Thoracic aorta (tissue), 2 donors: Measurements from ENCODE around the gene TAS2R60. TPM values are rescaled to one million over a fixed set of nuclear protein-coding genes. Genes with fewer than 3 reads are reported as not detected.
"Not testable (repeated sequence)": the region's sequence is repeated elsewhere in the genome, so short reads cannot be mapped to it uniquely, and the experiment has no call there.

ENCODE experiments used
- ATAC-seq: fragments of 150-250 bp; one replicate; pipeline ENCODE4 v1.8.0; 2017; ENCODE audit warnings: low read depth; ENCODE audit not compliant: insufficient number of reproducible peaks, low FRiP score
- DNase-seq: peaks from one replicate; pipeline ENCODE4 v3.0.0-alpha.2; 2020; ENCODE audit warnings: low spot score
- H3K27ac ChIP-seq, 2 donors: fragments of 200-600 bp; sonication (generic); 1 replicate in 1 of 2; 2 replicates in 1 of 2; pipeline ENCODE4 v1.5.1; 2016; ENCODE audit warnings: mild to moderate bottlenecking in 2 of 2, moderate library complexity in 2 of 2
- H3K27me3 ChIP-seq: fragments of 200-600 bp; sonication (generic); replicated peaks from 2 replicates; pipeline ENCODE4 v1.6.0; 2016; ENCODE audit warnings: mild to moderate bottlenecking; ENCODE audit not compliant: insufficient read depth
- H3K36me3 ChIP-seq: fragments of 200-600 bp; sonication (generic); one replicate; pipeline ENCODE4 v1.5.1; 2016
- H3K4me1 ChIP-seq, 2 donors: fragments of 200-600 bp; sonication (generic); 1 replicate in 1 of 2; 2 replicates in 1 of 2; pipeline versions ENCODE4 v1.5.1 to v1.6.0; 2016; ENCODE audit warnings: low read depth in 2 of 2, mild to moderate bottlenecking in 1 of 2; ENCODE audit not compliant: control insufficient read depth in 1 of 2
- H3K4me3 ChIP-seq: fragments of 200-600 bp; sonication (generic); 2 replicates; pipeline ENCODE4 v1.5.1; 2016; ENCODE audit warnings: mild to moderate bottlenecking
- H3K9me3 ChIP-seq: fragments of 200-600 bp; sonication (generic); 2 replicates; pipeline ENCODE4 v1.5.1; 2016
- CTCF ChIP-seq: fragments of 200-600 bp; sonication (generic); IDR thresholded peaks from one replicate; pipeline ENCODE4 v1.5.1; 2019; ENCODE audit warnings: antibody characterized with exemption
- total RNA-seq, 2 donors: library from RNA; depleted of rRNA; stranded (reverse); fragments of >200 nt; gene quantifications; one replicate each; pipeline versions ENCODE4 v1.1.0 to v1.2.3, GENCODE V29; 2016

TAS2R60 gene
- total RNA-seq, 2 donors from 2014 or later, result 8.5 TPM; not detected in 1

- Histone ChIP-seq H3K27me3 (no peaks in the 10 kb centered on the region), H3K9me3 (no peaks in the 10 kb centered on the region), H3K27ac (no peak overlapping the region), H3K36me3 (no peaks in the 10 kb centered on the region), H3K4me1 (no peaks in the 10 kb centered on the region), H3K4me3 (no peak overlapping the region)
- TF ChIP-seq CTCF, result no peak
- no peak for DNase-seq
- ATAC-seq, result no peak
Measured at GRCh38 chr7:143484119-143484518, 40.9 kb downstream of the TAS2R60 start.

GRCh38 chr7:143485094-143485493 lies 41.8 kb downstream of the TAS2R60 start:
- Histone ChIP-seq H3K9me3 (no peaks in the 10 kb centered on the region), H3K4me1 (no peaks in the 10 kb centered on the region), H3K27ac (no peak overlapping the region), H3K27me3 (no peaks in the 10 kb centered on the region), H3K4me3 (no peak overlapping the region), H3K36me3 (no peaks in the 10 kb centered on the region)
- no peak for TF ChIP-seq CTCF
- no peak for DNase-seq
- ATAC-seq, result no peak

GRCh38 chr7:143485500-143485899 lies 42.2 kb downstream of the TAS2R60 start:
- Histone ChIP-seq H3K9me3 (no peaks in the 10 kb centered on the region), H3K27me3 (no peaks in the 10 kb centered on the region), H3K4me3 (no peak overlapping the region), H3K36me3 (no peaks in the 10 kb centered on the region), H3K4me1 (no peaks in the 10 kb centered on the region), H3K27ac (no peak overlapping the region)
- DNase-seq (no peak), ATAC-seq (no peak)
- TF ChIP-seq CTCF, result no peak

- H3K9me3 ChIP-seq, result not testable (repeated sequence)
Measured at GRCh38 chr7:143486266-143486665, 43.0 kb downstream of the TAS2R60 start.

GRCh38 chr7:143487061-143487460 lies 43.8 kb downstream of the TAS2R60 start:
- Histone ChIP-seq H3K36me3 (no peaks in the 10 kb centered on the region), H3K27me3 (no peaks in the 10 kb centered on the region), H3K4me3 (no peak overlapping the region), H3K27ac (no peak overlapping the region), H3K4me1 (no peaks in the 10 kb centered on the region), H3K9me3 (no peaks in the 10 kb centered on the region)
- ATAC-seq, result no peak
- no peak for DNase-seq
- TF ChIP-seq CTCF, result no peak

More at GRCh38 chr7:143486266-143486665, 43.0 kb downstream of the TAS2R60 start:
- H3K4me1 ChIP-seq, H3K36me3 ChIP-seq, H3K27ac ChIP-seq, DNase-seq, H3K4me3 ChIP-seq, ATAC-seq, H3K27me3 ChIP-seq: not testable (repeated sequence)

- Histone ChIP-seq H3K36me3 (no peaks in the 10 kb centered on the region), H3K4me3 (no peak overlapping the region), H3K9me3 (no peaks in the 10 kb centered on the region), H3K27ac (no peak overlapping the region), H3K4me1 (no peaks in the 10 kb centered on the region), H3K27me3 (no peaks in the 10 kb centered on the region)
- ATAC-seq (no peak), DNase-seq (no peak)
- TF ChIP-seq CTCF, result no peak
Measured at GRCh38 chr7:143487566-143487965, 44.3 kb downstream of the TAS2R60 start.
